IMR-90 (cell line): ENCODE results near the gene EBI3. TPM values are rescaled to one million over a fixed set of nuclear protein-coding genes. Genes with fewer than 3 reads are reported as not detected.

Source experiments
- ATAC-seq: fragments of 200-7000 bp; cut with Tn5 transposase; 2 replicates; pipeline ENCODE4 v1.9.1; 2020; ENCODE audit warnings: low read depth, mild to moderate bottlenecking, moderate library complexity
- BruUV-seq: library from RNA; stranded (reverse); fragments of 400-500 nt; replicated peaks from 2 replicates; lab custom pipeline; 2021; lab: Mats Ljungman, UMichigan
- CTCF ChIA-PET: fragments of 300-600 bp; formaldehyde crosslinking; extraction: SDS; loops from one replicate; lab custom pipeline; 2021; ENCODE audit warnings: antibody characterized with exemption; lab: Yijun Ruan, JAX
- POLR2A ChIA-PET: fragments of 300-600 bp; sonication (Branson Sonifier 250); formaldehyde crosslinking; loops from one replicate; lab custom pipeline; 2022; ENCODE audit warnings: antibody characterized with exemption; ENCODE audit not compliant: unreplicated experiment; lab: Charles Lee
- DNase-seq: peaks from one replicate; pipeline ENCODE4 v3.0.0; 2013
- H2AFZ ChIP-seq: replicated peaks from 2 replicates; pipeline ENCODE3; 2013; ENCODE audit warnings: low read length, mild to moderate bottlenecking; ENCODE audit not compliant: poor library complexity
- H2AK5ac ChIP-seq: 2 replicates; pipeline ENCODE4 v1.6.1; 2013; ENCODE audit warnings: low read depth, low read length, inconsistent platforms
- H2AK9ac ChIP-seq: replicated peaks from 2 replicates; pipeline ENCODE3; 2013; ENCODE audit warnings: mild to moderate bottlenecking, low read depth, low read length, moderate library complexity; ENCODE audit not compliant: poor library complexity
- H2BK120ac ChIP-seq: 2 replicates; pipeline ENCODE4 v1.6.1; 2013; ENCODE audit warnings: low read depth, low read length, inconsistent platforms
- H2BK15ac ChIP-seq: 3 replicates; pipeline ENCODE4 v1.6.1; 2013; ENCODE audit warnings: low read depth, low read length, inconsistent platforms
- H2BK20ac ChIP-seq: 2 replicates; pipeline ENCODE4 v1.6.1; 2013; ENCODE audit warnings: low read depth, mild to moderate bottlenecking, inconsistent platforms, low read length, moderate library complexity
- H2BK5ac ChIP-seq: 2 replicates; pipeline ENCODE4 v1.6.1; 2013; ENCODE audit warnings: mild to moderate bottlenecking, low read depth, low read length, inconsistent platforms; ENCODE audit not compliant: poor library complexity, severe bottlenecking
- H3K14ac ChIP-seq: replicated peaks from 2 replicates; pipeline ENCODE4 v1.6.1; 2013; ENCODE audit warnings: low read depth, low read length, inconsistent platforms
- H3K18ac ChIP-seq: 2 replicates; pipeline ENCODE4 v1.6.1; 2013; ENCODE audit warnings: low read depth, low read length, control low read depth
- H3K23ac ChIP-seq: 2 replicates; pipeline ENCODE4 v1.6.1; 2013; ENCODE audit warnings: low read depth, low read length, inconsistent platforms
- H3K27ac ChIP-seq: 2 replicates; pipeline ENCODE4 v1.5.1; 2013; ENCODE audit warnings: mild to moderate bottlenecking, control low read depth, low read length; ENCODE audit not compliant: insufficient read depth
- H3K27me3 ChIP-seq: 2 replicates; pipeline ENCODE4 v1.6.1; 2013; ENCODE audit warnings: low read length; ENCODE audit not compliant: control insufficient read depth, insufficient read depth
- H3K36me3 ChIP-seq: 2 replicates; pipeline ENCODE4 v1.6.1; 2013; ENCODE audit warnings: low read length, mixed read lengths; ENCODE audit not compliant: control insufficient read depth, insufficient read depth
- H3K4ac ChIP-seq: 2 replicates; pipeline ENCODE4 v1.6.1; 2013; ENCODE audit warnings: low read depth, low read length, inconsistent platforms
- H3K4me1 ChIP-seq: 2 replicates; pipeline ENCODE4 v1.6.1; 2013; ENCODE audit warnings: low read length, mixed read lengths; ENCODE audit not compliant: control insufficient read depth, insufficient read depth
- H3K4me2 ChIP-seq: 2 replicates; pipeline ENCODE4 v1.6.1; 2013; ENCODE audit warnings: low read depth, mild to moderate bottlenecking, control low read depth, low read length, moderate library complexity
- H3K4me3 ChIP-seq: 2 replicates; pipeline ENCODE4 v1.5.1; 2013; ENCODE audit warnings: low read depth, mild to moderate bottlenecking, control low read depth, low read length, moderate library complexity; ENCODE audit not compliant: insufficient read depth
- H3K56ac ChIP-seq: 2 replicates; pipeline ENCODE4 v1.6.1; 2013; ENCODE audit warnings: low read length, inconsistent platforms; ENCODE audit not compliant: insufficient read depth; ENCODE audit errors: extremely low read depth
- H3K79me1 ChIP-seq, 2 experiments: 2 replicates each; pipeline ENCODE4 v1.6.1; 2013; ENCODE audit warnings: low read length in 2 of 2, inconsistent platforms in 1 of 2, low read depth in 1 of 2
- H3K9ac ChIP-seq: 2 replicates; pipeline ENCODE4 v1.6.1; 2013; ENCODE audit warnings: low read depth, low read length, control low read depth
- H3K9me1 ChIP-seq: 2 replicates; pipeline ENCODE4 v1.6.1; 2013; ENCODE audit warnings: low read length, inconsistent platforms; ENCODE audit not compliant: insufficient read depth
- H3K9me3 ChIP-seq: 2 replicates; pipeline ENCODE4 v1.6.1; 2013; ENCODE audit warnings: low read length; ENCODE audit not compliant: control insufficient read depth, insufficient read depth
- H4K20me1 ChIP-seq: 2 replicates; pipeline ENCODE4 v1.6.1; 2013; ENCODE audit warnings: low read length, inconsistent platforms; ENCODE audit not compliant: insufficient read depth
- H4K5ac ChIP-seq: 2 replicates; pipeline ENCODE4 v1.6.1; 2013; ENCODE audit warnings: mild to moderate bottlenecking, low read depth, low read length, control low read depth
- H4K8ac ChIP-seq, 2 experiments: 2 replicates each; pipeline ENCODE4 v1.6.1; 2013; ENCODE audit warnings: low read depth in 2 of 2, low read length in 2 of 2, control low read depth in 1 of 2, inconsistent platforms in 1 of 2
- H4K91ac ChIP-seq: 2 replicates; pipeline ENCODE4 v1.6.1; 2013; ENCODE audit warnings: low read depth, low read length, inconsistent platforms; ENCODE audit not compliant: insufficient read depth
- BHLHE40 ChIP-seq: fragments of 150-350 bp; IDR thresholded peaks from 2 replicates; pipeline ENCODE4 v1.6.1; 2016; ENCODE audit warnings: mild to moderate bottlenecking, low read depth, low read length
- CEBPB ChIP-seq: IDR thresholded peaks from 2 replicates; pipeline ENCODE4 v1.6.1; 2012; ENCODE audit warnings: low read depth, low read length, improper control_type of control experiment
- CHD1 ChIP-seq: IDR thresholded peaks from 2 replicates; pipeline ENCODE4 v1.6.1; 2012; ENCODE audit warnings: low read depth, low read length, improper control_type of control experiment
- CTCF ChIP-seq: conservative IDR thresholded peaks from 2 replicates; pipeline ENCODE4 v1.5.1; 2012; ENCODE audit warnings: mild to moderate bottlenecking, low read depth, low read length, improper control_type of control experiment
- ELK1 ChIP-seq: fragments of 150-350 bp; IDR thresholded peaks from 2 replicates; pipeline ENCODE4 v1.6.1; 2016; ENCODE audit warnings: low read depth, mild to moderate bottlenecking, low read length, moderate library complexity, borderline replicate concordance
- FOS ChIP-seq: fragments of 150-350 bp; IDR thresholded peaks from 2 replicates; pipeline ENCODE4 v1.6.1; 2016; ENCODE audit warnings: low read depth, low read length
- MAFK ChIP-seq: IDR thresholded peaks from 2 replicates; pipeline ENCODE4 v1.6.1; 2012; ENCODE audit warnings: low read depth, low read length, improper control_type of control experiment
- MAZ ChIP-seq: IDR thresholded peaks from 2 replicates; pipeline ENCODE4 v1.6.1; 2012; ENCODE audit warnings: low read depth, mild to moderate bottlenecking, low read length, improper control_type of control experiment, moderate library complexity, borderline replicate concordance
- MXI1 ChIP-seq: IDR thresholded peaks from 2 replicates; pipeline ENCODE4 v1.6.1; 2012; ENCODE audit warnings: low read depth, mild to moderate bottlenecking, low read length, moderate library complexity, borderline replicate concordance
- NFE2L2 ChIP-seq: fragments of 150-350 bp; IDR thresholded peaks from 2 replicates; pipeline ENCODE4 v1.6.1; 2016; ENCODE audit warnings: low read depth, mild to moderate bottlenecking, low read length
- POLR2A ChIP-seq: IDR thresholded peaks from 2 replicates; pipeline ENCODE4 v1.6.1; 2012; ENCODE audit warnings: mild to moderate bottlenecking, low read depth, low read length
- RAD21 ChIP-seq: IDR thresholded peaks from 2 replicates; pipeline ENCODE4 v1.6.1; 2012; ENCODE audit warnings: low read length, improper control_type of control experiment
- RCOR1 ChIP-seq: IDR thresholded peaks from 2 replicates; pipeline ENCODE4 v1.6.1; 2012; ENCODE audit warnings: mild to moderate bottlenecking, low read length, improper control_type of control experiment; ENCODE audit not compliant: insufficient replicate concordance
- RFX5 ChIP-seq: IDR thresholded peaks from 2 replicates; pipeline ENCODE4 v1.8.0; 2012; ENCODE audit warnings: low read depth, mild to moderate bottlenecking, low read length, moderate library complexity
- SMC3 ChIP-seq: fragments of 150-350 bp; IDR thresholded peaks from 2 replicates; pipeline ENCODE4 v1.6.1; 2016; ENCODE audit warnings: low read depth, mild to moderate bottlenecking, antibody characterized with exemption, low read length, moderate library complexity
- USF2 ChIP-seq: fragments of 150-350 bp; IDR thresholded peaks from 2 replicates; pipeline ENCODE4 v1.6.1; 2017; ENCODE audit warnings: mild to moderate bottlenecking, antibody characterized with exemption, low read length, low read depth
- WGBS, 2 experiments: methylation state at CpG; one replicate each; pipeline versions ENCODE4 v1.1.5 to v1.1.7; 2013; ENCODE audit warnings: missing lambda C conversion rate in 2 of 2; ENCODE audit not compliant: insufficient read length in 1 of 2; ENCODE audit errors: extremely low coverage in 2 of 2; 5-methylcytosine and 5-hydroxymethylcytosine counted together
- dilution Hi-C: fragments of 300-500 bp; cut with HindIII; formaldehyde crosslinking; loops from one replicate; pipeline ENCODE4 v1.14.3; 2018; ENCODE audit warnings: low sequenced_read_pairs; ENCODE audit not compliant: unreplicated experiment
- in situ Hi-C: fragments of 300-500 bp; cut with MboI; formaldehyde crosslinking; loops from 3 replicates; pipeline ENCODE4 v1.14.3; 2019; ENCODE audit warnings: low sequenced_read_pairs, inconsistent platforms, mixed read lengths
- intact Hi-C: fragments of 100-400 bp; cut with micrococcal nuclease; formaldehyde crosslinking; loops from 2 replicates; pipeline ENCODE4 v1.10.0; 2022
- polyA plus RNA-seq, 3 experiments: library from polyadenylated mRNA; depleted of rRNA; stranded (reverse); fragments of >200 nt; gene quantifications; 2 replicates each; pipeline ENCODE4 v1.2.3, GENCODE V29; 2012; ENCODE audit warnings: low replicate concordance in 1 of 3
- total RNA-seq: library from RNA; depleted of rRNA; stranded (reverse); fragments of >200 nt; gene quantifications from 2 replicates; pipeline ENCODE4 v1.2.3, GENCODE V29; 2012

EBI3 gene
- total and polyA plus RNA-seq, 2 of the 4 experiments (the other 2 are of a cell fraction), result 0.36 to 2.7 TPM

DNA sequence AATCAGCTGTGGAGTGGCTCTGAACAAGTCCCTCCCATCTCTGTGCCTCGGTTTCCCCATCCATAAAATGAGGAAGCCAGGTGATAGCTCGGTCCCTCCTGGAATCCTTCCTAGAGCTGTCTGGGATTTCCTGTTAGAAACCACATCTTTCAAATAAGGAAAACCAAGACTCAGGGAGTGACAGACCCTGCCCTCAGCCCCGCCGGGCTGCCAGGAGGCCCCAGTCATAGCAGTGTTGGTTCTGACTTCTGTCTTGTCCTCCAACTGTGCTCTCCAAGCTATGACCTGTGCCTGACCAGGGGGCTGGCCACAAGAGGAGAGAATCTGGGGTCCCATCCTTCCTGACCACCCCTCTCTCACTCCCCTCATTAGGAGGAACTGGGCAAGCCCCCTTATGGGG, 48.7 kb downstream of the EBI3 start:
- in situ Hi-C loops, result no loop called here
- Histone ChIP-seq H2BK120ac (no peak overlapping the region), H4K8ac (no peak overlapping the region), H3K4ac (no peak overlapping the region), H3K36me3 (no peaks in the 10 kb centered on the region), H3K4me3 (no peak overlapping the region), H3K56ac (no peak overlapping the region), H2AK5ac (no peak overlapping the region), H3K27me3 (peaks cover 44% of the 10 kb centered on the region), H2BK5ac (no peak overlapping the region), H3K79me1 (no peaks in the 10 kb centered on the region), H2BK20ac (no peak overlapping the region), H3K27ac (no peak overlapping the region), H2AK9ac (no peak overlapping the region), H2BK15ac (no peak overlapping the region), H4K20me1 (no peaks in the 10 kb centered on the region), H3K14ac (no peak overlapping the region), H3K4me2 (no peak overlapping the region), H3K9ac (no peak overlapping the region), H3K4me1 (no peaks in the 10 kb centered on the region), H4K91ac (no peak overlapping the region), H2AFZ (peak overlapping the region; percentile 11), H3K18ac (no peak overlapping the region), H3K23ac (no peak overlapping the region), H4K5ac (no peak overlapping the region), H3K9me1 (no peaks in the 10 kb centered on the region), H3K9me3 (peaks cover under 1% of the 10 kb centered on the region; the same call in 1 of the 2 replicates)
- no CpG with 5 or more reads among the region's 4 CpGs for WGBS, 2 experiments
- no peak for TF ChIP-seq POLR2A
- TF ChIP-seq MAZ, result no peak
- no peak for TF ChIP-seq BHLHE40
- TF ChIP-seq MXI1, result no peak
- no peak for TF ChIP-seq USF2
- TF ChIP-seq RCOR1, result no peak
- TF ChIP-seq MAFK, result no peak
- TF ChIP-seq RAD21, result no peak
- no peak for TF ChIP-seq CTCF
- no peak for TF ChIP-seq FOS
- TF ChIP-seq RFX5, result no peak
- TF ChIP-seq CHD1, result no peak
- no peak for TF ChIP-seq CEBPB
- no peak for TF ChIP-seq ELK1
- TF ChIP-seq SMC3, result no peak
- no peak for TF ChIP-seq NFE2L2
- ChIA-PET POLR2A (no interaction called here), CTCF (no interaction called here)
- intact Hi-C loops, result no loop called here
- ATAC-seq, result no peak
- no peak for DNase-seq
- no TSS peak for BruUV-seq
- dilution Hi-C loops, result no loop called here
